GM13976 (cell line): ENCODE results near the gene BMPR1B.

Experiments used
- DNase-seq: peaks from one replicate; pipeline ENCODE4 v3.0.0; 2012; ENCODE audit warnings: low spot score
- in situ Hi-C: fragments of 300-500 bp; cut with MboI; formaldehyde crosslinking; loops from one replicate; pipeline ENCODE4 v1.12.0; 2022; ENCODE audit warnings: low sequenced_read_pairs, mixed read lengths, inconsistent platforms; ENCODE audit not compliant: unreplicated experiment
- TF ChIP-seq, protein P1 (sequence below): IDR thresholded peaks from 2 replicates; pipeline ENCODE4 v1.5.1; 2012; ENCODE audit warnings: borderline replicate concordance, mild to moderate bottlenecking; ENCODE audit not compliant: insufficient read depth; ENCODE audit errors: extremely low read depth, missing control alignments, control extremely low read depth

Gene BMPR1B

DNA sequence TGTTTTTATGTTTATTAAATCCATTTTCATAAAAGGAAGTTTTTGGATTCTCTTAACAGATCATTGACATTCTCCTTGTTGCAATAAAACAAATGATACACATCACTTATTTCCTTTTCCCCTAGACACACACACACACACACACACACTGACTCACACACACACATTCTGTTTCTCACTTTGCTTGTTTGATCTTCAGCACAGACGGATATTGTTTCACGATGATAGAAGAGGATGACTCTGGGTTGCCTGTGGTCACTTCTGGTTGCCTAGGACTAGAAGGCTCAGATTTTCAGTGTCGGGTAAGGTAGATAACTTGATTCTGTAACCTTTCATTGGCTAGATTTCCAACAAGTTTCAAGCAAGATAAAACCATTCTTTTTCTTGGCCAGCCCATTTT is 356.8 kb downstream of the BMPR1B start:
- in situ Hi-C loops = loop anchor here (25.0 kb wide), 1 partner anchor 477 kb away; no protein-coding TSS in a partner anchor
- no peak for DNase-seq
- TF ChIP-seq, protein P1, sequence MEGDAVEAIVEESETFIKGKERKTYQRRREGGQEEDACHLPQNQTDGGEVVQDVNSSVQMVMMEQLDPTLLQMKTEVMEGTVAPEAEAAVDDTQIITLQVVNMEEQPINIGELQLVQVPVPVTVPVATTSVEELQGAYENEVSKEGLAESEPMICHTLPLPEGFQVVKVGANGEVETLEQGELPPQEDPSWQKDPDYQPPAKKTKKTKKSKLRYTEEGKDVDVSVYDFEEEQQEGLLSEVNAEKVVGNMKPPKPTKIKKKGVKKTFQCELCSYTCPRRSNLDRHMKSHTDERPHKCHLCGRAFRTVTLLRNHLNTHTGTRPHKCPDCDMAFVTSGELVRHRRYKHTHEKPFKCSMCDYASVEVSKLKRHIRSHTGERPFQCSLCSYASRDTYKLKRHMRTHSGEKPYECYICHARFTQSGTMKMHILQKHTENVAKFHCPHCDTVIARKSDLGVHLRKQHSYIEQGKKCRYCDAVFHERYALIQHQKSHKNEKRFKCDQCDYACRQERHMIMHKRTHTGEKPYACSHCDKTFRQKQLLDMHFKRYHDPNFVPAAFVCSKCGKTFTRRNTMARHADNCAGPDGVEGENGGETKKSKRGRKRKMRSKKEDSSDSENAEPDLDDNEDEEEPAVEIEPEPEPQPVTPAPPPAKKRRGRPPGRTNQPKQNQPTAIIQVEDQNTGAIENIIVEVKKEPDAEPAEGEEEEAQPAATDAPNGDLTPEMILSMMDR = no peak

DNA sequence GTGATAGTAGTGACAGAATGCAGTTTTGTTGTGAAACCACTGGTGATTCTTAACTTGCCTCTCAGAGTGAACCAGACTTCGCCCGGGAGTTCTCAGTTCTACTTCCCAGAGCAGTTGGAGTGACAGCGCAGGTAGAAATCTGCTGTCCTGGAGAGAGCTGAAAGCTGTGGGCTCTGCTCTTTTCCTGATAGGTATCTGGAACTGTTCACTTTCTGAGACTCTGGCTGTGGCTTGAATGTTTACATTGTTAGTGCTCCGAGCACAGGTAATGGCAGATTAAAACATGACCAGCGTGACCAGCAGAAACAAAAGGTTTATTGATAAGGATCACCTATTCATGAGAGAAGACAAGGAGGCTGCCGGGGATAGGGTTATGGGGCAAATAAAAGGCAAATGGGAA is 360.7 kb downstream of the BMPR1B start:
- in situ Hi-C loops = loop anchor here (25.0 kb wide), 1 partner anchor 481 kb away; no protein-coding TSS in a partner anchor
- no peak for DNase-seq
- TF ChIP-seq, protein P1 = no peak

DNA sequence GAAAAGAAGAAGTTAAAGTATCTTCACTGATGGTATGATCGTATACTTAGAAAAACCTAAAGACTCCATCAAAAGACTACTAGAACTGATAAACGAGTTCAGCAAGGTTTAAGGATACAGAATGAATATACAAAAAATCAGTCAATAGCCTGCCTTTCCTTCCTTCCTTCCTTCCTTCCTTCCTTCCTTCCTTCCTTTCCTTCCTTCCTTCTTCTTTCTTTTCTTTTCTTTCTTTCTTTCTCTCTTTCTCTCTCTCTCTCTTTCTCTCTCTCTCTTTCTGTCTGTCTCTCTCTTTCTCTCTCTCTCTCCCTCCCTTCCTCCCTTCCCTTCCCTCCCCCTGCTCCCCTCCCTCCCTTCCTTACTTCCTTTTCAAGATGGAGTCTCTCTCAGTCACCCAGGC is 362.7 kb downstream of the BMPR1B start:
- no peak for DNase-seq
- TF ChIP-seq, protein P1 = no peak
- in situ Hi-C loops = loop anchor here (25.0 kb wide), 1 partner anchor 483 kb away; no protein-coding TSS in a partner anchor

DNA sequence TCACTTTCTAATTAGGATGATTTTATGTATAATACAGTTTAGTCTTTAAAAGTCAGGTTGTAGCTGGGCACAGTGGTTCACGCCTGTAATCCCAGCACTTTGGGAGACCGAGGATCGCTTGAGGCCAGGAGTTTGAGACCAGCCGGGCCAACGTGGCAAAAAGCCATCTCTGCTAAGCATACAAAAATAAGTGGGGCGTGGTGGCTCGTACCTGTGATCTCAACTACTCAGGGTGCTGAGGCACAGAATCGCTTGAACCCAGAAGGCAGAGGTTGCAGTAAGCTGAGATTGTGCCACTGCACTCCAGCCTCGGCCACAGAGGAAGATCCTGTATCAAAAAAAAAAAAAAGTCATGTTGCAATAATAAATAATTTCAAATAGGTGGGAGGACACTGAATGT is 364.2 kb downstream of the BMPR1B start:
- no peak for DNase-seq
- in situ Hi-C loops = loop anchor here (25.0 kb wide), 1 partner anchor 485 kb away; no protein-coding TSS in a partner anchor
- TF ChIP-seq, protein P1 = no peak

DNA sequence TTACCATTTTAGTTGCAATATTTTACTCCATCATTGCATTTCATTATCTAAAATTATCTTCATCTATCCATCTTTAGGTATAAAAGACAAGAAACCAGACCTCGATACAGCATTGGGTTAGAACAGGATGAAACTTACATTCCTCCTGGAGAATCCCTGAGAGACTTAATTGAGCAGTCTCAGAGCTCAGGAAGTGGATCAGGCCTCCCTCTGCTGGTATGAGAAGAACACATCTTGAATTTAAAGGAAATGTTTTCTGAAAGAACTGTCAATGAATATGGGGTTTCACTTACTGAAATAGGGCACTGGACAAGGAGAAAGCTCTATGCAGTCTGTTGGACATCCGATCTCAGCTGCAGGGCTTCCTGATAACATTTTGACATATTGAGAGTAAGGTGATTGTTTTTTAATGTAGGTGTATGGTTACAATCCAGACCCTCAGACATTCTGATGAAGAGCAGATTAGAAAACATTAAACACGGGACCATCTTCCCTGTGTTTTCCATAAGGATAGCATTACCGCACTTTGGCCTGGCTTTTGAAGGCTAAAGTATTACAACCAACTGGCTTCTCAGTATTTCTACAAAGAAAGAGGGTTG is 367.2 kb downstream of the BMPR1B start:
- TF ChIP-seq, protein P1 = no peak
- DNase-seq = no peak
- in situ Hi-C loops = loop anchor here (25.0 kb wide), 1 partner anchor 488 kb away; no protein-coding TSS in a partner anchor

DNA sequence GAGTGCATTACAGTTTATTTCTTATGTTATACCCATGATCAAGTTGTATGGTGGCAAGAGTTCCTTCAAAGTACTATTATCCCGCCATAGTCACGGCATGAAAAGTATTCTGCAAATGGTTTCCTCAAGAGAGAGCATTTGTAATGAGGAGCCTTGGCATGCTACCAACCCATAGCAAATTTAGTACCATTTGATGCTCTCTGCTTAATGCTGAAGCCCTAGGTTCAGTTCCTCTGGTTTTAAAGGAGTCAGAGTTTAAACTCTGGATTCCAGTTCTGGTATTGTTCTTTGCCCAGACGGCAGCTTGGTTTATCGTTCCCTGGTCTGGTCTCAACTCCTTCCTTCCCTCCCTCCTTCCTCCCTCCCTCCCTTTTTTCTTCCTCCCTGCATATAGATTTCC is 371.3 kb downstream of the BMPR1B start:
- TF ChIP-seq, protein P1 = no peak
- in situ Hi-C loops = no loop called here
- no peak for DNase-seq
